ENCODE measurements around the gene UCP3.

The UCP3 gene

DNA sequence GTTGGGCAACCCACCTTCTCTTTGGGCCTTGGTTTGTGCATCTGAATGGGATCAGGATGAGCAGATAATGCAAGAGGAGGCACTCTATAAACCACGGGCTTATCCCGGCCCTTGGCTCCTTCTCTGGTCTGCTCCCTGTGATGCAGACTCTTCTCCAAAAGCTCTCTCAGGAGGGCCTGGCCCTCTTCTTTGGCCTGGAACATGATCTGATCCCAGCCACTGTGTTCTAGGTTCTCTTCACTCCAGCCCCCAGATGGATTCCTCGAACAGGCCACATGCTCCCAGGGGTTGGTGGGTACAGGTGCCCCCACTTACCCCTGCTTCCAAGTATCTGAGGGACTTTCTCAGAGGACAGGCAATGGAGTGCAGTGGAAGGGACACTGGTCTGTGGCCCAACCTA lies 8.7 kb upstream of the UCP3 start:
- no peak for DNase-seq

DNA sequence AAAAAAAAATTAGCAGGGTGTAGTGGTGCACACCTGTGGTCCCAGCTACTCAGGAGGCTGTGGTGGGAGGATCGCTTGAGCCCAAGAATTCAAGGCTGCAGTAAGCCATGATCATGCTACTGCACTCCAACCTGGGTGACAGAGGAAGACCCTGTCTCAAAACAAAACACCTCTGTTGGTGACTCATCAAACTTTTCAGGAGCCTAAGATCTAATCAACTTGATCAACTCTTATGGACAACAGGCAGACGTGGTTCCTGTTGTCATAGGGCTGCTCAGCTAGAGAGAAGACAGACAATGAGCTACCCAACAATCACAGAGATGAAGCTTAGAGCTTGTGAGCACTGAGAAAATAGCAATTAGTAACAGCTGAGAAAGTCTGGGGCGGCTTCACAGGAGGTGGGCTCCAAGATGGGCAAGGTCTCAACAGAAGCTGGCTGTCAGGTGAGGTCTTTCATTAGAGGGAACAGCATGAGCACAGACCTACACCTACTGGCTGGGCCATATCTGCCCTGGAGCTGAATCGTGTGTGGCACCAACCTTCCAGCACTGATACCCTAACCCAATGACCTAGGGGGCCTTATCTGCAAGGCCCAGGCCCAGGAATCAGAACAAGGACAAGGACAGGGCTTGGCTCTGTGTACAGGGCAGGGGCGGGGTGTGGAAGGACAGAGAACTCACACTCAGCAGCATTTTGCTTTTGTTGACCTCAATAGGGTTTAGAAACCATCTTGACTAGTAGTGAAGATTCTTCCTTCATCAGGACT lies 7.2 kb upstream of the UCP3 start:
- no peak for DNase-seq

DNA sequence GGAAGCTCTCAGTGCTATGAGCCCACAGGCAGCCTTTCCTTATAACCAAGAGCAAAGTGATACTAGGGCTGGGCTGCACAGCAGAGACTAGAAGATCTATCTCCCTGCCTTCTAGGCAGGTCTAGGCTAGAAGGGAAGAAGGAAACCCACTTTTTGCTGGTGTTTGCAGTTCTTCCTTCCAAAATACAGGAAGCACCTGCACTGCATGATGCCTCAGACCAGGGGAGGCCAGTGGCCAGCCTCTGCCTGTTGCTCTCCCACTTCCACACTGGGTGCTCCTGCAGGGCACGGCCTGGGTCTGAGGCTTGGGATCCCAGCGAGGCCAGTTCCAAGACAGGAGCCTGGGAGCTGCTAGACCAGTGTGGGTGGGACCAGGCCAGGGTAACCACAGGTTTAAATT lies 6.0 kb upstream of the UCP3 start:
- no peak for DNase-seq

DNA sequence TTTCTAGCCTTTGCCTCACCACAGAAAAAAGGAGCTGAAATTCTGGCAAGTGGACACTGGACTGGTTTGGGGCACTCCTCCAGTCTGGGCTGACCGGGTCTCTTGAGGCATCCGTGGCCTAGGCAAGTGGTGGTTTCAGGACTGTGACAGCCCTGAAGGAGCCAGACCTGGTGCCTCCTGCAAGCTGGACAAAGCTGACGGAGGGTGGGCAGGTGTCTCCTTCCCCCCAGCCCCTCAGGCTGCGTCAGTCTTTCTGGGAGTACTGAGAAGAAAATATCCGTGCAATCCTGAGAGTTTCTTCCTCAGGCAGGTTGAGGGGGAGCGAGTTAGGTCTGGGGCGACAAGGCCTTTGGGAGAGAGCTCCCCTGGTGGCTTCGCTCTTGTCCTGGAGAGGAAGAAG lies 4.3 kb upstream of the UCP3 start:
- DNase-seq, result no peak

DNA sequence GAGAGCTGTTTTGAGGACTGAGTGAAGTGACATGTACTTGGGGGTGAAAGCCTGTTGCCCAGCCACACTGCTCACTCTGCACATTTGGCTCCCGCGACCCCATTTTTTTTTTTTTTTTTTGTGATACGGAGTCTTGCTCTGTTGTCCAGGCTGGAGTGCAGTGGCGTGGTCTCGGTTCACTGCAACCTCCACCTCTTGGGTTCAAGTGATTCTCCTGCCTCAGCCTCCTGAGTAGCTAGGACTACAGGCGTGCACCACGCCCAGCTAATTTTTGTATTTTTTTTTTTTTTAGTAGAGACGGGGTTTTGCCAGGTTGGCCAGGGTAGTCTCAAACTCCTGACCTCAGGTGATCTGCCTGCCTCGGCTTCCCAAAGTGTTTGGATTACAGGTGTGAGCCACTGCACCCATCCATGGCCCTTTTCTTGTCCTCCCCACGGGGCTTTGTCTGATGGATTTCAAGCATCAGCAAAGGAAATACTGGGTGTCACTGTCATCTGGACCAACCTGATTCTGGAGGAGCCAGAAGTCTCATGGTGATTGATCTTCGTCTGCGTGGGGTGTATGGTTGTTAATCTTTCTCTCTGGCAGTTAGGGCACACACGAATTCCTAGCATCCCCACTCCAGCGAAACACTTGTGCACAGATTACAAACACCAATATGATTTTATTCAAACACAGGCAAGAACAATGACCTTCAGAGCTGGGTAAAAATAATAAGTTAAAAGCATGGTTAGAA lies 3.4 kb upstream of the UCP3 start:
- DNase-seq, result no peak

DNA sequence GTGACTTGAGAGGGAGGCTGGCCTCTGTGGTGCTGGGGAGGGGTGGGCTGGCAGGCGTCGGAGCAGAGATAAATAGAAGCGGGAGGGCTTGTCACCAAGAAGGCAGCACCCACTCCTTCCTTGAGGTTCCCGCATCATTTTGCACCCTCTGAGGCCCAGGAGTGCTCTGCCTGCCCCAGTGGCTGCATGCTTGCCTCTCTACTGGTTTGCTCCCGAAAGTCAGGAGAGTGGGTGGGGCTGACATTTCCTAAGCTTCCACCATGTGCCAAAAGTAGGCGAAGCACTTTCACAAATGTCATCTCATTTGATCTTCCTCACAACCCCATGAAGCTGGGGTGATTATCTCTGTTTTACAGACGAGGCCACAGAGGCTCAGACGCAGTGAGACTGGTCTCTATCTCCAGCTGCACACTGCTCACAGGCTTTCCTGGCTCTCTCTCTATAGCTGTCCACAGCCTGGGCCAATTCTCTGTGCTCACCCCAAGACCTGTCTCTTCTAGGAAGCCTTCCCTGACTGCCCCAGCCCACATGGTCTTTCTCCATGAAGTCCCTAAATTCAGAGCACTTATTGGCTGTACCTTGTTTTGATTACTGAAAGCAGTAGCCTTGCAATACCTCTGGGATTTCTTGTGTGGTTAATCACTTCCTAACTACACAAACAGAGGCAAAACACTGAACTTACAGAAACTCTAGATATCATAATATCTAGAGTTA lies 2.6 kb upstream of the UCP3 start:
- no peak for DNase-seq

DNA sequence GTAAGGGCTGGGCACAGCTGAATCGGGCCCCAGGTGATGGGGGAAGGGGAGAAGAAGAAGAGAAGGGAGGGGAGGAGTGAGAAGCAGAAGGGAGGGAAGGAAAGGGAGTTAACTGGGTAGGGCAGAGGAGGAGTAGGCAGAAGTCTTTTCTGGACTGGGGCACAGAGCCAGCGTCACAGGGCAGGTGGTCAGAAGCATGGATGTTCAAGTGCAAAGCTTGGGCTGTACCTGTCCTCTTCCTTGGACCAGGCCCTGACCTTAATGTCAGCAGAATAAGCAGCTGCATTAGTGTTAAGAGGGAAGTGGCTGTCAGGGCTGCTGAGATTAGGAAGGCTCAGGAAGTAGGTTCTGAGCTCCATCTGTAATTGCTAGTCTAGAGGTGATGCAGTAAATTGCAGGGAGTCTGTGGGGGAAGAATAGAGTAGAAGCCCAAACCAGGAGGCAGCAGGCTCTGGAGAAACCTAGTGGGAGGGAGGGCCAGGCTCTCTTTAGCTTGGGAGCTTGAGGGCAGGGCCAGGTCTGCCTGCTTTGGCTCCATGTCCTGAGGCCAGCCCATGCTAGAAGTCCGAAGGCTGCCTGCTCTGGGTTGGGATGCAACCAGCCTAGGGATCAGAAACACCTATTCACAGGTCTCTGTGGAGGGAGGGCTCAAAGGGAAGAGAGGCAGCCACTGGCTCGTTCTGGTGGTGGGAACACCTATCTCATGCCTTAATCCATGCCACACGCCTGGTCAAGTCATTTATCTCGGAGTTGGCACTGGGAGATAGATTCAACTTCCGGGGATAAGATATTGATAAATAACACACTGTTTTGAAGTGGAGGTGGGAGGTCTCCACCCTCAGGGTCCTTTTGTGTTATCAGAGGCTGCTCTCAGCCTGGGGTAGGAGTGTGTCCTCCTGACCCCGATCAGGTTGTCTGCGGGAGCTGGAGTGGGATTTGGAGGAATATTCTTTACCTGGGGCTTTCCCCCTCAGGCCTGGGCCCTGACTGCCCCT lies 1.7 kb upstream of the UCP3 start:
- no peak for DNase-seq

DNA sequence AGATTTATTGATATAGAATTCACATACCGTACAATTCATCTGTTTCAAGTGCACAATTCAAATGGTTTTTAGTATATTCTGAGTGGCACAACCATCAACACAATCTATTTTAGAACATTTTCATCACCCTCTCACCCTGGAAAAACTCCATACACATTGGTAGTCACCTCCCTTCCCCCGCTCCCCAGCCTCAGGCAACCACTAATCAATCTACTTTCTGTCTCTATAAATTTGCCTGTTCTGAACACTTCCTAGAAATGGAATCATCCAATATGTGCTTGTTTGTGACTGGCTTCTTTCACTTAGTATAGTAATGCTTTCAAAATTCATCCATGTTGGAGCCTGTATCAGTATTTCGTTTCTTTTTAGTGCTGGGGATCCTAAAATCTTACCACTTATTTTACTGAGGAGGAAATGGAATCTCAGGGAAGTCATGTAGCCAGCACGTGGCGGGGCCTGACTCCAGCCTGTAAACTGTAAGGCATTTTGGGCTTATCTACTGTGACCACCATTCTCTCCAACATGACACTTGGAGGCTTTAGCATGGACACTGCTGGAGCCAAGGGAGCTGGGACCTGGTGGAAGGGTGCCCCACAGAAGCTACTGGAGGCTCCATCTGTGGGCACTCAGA lies 905 bp upstream of the UCP3 start:
- DNase-seq, result no peak

DNA sequence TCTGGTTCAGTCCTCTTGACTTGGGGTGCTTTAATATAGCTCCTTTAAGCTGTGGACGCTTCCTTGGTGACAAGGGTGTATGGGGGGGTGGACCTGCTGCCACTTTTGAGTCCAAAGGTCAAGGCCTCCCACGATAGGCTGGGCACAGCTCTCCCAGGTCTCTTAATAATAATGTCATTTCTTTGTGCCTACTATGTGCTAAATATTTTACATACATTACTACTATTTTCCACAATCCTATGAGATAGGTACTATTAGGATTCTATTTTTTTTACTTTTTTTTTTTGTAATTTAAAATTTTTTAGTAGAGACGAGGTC lies 304 bp upstream of the UCP3 start:
- no peak for DNase-seq

DNA sequence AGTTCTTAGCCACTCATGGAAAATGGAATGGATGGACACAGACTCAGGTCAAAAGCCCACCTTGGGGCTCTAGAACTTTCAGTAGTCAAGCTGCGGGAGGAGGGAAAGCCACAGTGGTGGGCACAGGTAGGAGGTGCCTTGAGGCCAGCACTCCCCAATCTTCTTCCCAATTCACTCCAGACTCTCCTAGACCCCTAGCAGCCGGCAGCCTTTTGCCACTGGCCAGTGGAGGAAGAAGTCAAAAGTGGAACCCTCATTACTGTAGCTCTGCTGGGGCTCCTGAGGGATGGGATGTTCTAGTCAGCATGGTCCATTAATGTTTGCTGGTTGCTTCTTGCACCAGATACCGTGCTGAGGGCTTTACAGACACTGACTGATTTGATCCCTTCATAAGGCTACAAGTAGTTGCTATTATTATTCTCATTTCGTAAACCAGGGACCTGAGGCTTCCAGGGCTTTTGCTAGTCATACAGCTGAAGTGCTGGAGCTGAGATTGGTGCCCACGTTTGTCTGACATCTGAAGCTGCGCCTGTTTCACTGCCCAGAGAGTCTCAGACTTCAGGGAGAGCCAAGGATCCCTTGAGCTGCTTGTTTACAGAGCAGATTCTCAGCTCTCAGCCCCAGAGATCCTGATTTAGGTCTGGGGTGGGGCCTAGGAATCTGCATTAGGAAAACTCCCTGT lies 1.1 kb downstream of the UCP3 start:
- DNase-seq, result no peak

DNA sequence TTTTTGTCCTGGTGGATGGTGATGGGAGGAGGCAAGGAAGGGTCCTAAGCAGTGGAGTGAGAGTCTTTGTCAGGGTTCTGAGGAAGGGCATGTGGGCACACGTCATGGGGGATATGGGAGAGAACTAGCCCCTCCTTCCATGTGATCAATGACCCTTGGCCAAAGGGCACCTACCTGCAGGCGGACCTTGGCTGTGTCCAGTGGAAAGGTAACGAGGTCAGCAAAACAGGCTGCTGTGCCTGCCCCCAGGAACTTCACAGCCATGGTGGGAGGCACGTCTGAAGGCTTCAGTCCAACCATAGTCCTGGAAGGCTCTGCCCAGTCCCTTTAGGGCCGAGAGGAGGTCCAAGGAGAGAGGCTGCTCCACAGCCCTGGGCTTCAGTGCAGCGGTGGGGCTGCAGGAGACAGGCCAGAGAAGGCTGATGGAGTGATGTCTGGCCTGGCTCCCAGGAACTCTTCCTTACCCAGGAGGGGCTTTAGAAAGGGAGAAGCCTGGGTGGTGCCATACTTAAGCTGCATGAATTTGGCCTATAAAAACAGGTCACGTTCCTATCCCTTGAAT lies 2.1 kb downstream of the UCP3 start:
- DNase-seq, result no peak

DNA sequence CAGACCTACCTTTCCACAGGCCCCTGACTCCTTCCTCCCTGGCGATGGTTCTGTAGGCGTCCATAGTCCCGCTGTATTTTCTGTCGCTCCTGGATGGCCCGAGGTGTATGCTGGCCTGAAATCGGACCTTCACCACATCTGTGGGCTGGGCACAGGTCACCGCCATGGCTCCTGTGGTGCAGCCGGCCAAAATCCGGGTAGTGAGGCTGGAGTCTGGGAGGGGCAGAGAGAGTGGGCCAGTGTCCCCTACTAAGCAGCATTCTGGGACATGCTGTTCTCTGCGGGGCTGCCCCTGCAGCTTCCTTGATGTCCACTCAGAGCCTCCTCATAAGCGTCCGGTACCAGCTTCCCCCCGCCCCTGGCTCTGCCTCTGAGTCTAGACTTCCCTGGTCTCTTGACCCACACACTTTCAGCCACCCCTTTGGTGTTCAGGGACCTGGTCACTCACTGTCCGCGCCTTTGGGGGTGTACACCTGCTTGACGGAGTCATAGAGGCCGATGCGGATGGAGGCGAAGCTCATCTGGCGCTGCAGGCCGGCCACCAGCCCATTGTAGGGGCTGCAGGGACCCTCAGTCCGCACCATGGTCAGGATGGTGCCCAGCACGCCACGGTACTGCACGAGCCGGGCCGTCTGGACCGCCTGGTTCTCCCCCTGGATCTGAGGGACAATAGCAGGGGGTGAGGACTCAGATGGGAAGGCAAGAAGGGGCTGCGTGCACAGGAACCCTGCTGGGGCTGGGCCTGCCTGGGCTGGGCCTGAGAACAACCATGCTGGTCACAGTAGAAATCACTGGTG lies 3.0 kb downstream of the UCP3 start:
- DNase-seq, result no peak

DNA sequence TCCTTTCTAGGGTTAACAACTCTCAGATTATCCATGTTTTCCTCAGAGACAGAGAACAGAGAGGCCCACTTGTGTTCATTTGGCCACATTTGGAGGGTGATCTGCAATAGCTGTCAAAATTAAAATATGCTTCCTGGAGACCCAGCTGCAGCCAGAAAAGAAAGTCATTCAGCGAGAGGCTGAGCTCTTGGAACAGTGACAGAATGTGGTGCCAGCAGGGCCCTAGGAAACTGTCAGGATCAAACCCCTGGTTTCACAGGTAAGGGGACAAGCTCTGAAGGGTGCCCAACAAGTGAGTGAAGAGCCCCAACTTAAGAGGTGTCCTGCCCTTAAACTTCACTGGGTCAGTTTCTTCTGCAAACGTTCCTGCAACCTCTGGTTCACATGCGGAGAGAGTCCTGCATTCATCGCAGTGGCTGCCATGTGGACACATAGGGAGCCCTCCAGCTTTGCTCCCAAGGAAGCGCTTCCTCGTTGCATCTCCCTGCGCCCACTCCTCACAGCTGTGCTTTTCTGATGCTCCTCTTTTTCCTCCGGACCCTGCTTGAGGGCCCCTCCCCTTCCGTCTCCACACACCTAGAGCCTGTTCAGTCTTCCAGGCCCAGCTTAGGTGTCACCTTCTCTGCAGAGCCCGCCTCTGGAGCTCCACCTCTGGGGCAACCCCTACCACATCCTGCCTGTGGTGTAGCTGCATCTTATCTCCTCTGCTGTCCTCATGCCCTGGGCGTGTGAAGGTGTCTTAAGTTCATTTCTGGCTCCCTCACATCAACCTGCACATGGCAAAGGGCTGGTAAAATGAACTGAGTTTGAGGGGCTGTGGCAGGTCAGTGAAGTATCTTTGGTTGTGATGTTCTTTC lies 3.9 kb downstream of the UCP3 start:
- DNase-seq, result no peak

DNA sequence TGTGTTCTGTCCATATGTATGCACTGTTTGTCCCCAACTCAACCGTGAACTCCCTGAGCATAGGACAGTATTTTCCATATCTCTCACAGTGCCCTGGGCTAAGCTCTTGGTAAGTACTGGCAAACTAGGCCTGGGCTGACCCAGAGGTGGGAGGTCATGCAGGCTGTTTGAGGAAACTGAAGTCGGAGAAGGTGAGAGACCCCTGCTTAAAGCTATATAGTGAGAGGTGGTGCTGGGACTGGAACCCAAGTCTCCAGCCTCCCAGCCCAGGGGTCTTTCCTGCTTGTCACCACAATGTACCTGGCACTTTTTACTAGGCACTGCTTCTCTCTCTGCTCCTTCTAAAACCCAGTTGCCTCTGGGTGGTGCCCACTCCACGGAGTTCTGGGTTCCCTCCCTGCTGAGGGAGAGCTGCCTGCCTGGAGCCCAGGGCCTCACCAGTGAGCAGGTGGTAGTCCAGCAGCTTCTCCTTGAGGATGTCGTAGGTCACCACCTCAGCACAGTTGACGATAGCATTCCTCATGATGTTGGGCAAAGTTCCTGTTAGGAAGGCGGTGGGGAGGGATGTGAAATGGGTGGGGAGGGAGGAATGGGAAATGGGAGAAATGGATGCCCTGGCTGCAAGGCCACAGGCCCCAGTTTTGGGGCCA lies 4.7 kb downstream of the UCP3 start:
- no peak for DNase-seq

DNA sequence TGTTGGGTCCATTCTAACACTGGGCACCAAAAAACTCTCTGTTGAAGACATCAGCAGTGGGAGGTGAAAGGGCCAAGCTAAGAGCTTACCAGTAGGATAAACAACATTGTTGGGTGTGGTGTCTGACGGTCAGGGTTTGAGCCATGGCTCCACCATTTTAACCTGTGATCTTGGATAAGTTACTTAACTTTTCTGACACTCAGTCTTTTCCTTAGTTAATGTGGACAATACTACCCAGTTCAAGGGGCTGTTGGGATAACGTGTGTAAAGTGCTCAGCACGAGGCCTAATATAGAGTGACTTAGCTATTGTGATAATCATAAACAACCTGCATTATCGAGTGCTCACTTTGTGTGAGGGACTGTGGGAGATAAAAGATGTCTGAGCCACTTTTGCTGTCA lies 6.1 kb downstream of the UCP3 start:
- no peak for DNase-seq

DNA sequence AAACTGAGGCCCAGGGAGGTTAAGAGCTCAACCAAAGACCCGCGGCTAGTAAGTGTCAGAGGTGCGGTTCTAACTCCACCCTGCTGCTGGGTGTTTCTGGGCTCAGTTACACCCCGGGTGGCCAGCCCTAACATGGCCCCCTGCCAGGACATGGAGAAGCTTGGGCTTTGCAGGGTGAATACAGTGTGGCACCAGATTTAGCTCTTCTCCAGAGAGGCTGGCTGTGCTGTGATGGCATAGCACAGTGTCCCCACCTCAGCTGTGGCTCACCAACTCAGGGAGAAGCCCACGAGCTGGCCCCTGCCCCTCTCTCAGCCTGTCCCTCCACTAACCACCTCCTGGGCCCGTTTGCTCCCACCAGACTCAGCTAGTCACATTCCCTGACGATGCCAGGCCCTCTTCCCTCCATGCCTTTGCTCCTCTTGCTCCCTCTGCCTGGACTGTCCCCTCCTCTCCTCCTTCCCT lies 7.0 kb downstream of the UCP3 start:
- no peak for DNase-seq

DNA sequence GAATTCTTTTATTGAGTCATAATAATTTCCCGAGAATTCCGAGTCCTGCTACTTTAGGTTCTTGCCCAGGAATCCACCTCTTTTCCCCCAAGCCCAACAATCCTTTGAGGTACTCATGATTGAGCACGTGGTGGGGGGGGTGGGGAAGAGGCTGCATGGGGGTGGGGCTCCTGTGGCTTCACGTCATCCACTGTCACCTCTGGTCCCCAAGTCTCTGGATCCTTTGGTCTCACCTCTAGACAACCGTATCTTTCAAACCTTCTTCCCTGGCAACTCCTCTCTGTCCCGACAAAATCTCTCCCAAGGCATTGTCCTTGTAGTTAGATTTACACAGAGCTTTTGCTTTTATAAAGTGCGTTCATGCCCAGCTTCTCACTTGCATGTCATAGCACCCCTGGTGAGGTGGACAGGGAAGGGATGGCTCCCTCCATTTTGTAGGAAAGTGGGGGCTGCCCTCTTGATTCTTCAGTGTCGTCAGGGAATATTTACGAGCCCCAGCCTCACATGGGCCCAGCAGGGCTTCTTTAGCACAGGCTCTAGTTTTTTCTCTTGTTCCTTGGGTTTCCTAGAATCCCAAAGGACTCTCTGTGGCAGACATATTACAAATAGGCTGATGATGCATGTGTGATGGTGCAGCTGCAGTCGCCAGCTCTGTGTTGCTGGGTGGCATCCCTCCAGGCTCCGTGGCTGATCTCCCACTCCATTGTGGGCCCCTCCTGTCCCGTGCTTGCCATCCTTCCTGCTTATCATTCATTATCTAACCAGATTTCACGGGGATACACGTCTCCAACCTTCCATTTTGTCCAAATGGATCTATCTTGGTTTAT lies 8.4 kb downstream of the UCP3 start:
- no peak for DNase-seq
